Type B pancreatic cell (in vitro differentiated cells): ENCODE results near the gene EBF3. TPM values are rescaled to one million over a fixed set of nuclear protein-coding genes. Genes with fewer than 3 reads are reported as not detected.

Experiments used
- DNase-seq: peaks from one replicate; pipeline ENCODE4 v3.0.0; 2021; ENCODE audit warnings: mixed read lengths; ENCODE audit not compliant: unreplicated experiment; ENCODE audit errors: extremely low spot score
- H3K27ac Mint-ChIP-seq: 2 replicates; pipeline ENCODE4 v1.8.0; 2021; ENCODE audit warnings: mild to moderate bottlenecking, mixed read lengths
- H3K27me3 Mint-ChIP-seq: 2 replicates; pipeline ENCODE4 v1.8.0; 2021; ENCODE audit warnings: mixed read lengths
- H3K36me3 Mint-ChIP-seq: 2 replicates; pipeline ENCODE4 v1.8.0; 2021; ENCODE audit warnings: mixed read lengths
- H3K4me1 Mint-ChIP-seq: one replicate; pipeline ENCODE4 v1.8.0; 2021; ENCODE audit warnings: mixed read lengths; ENCODE audit not compliant: unreplicated experiment
- H3K4me3 Mint-ChIP-seq: 2 replicates; pipeline ENCODE4 v1.8.0; 2021; ENCODE audit warnings: mild to moderate bottlenecking, mixed read lengths
- H3K9me3 Mint-ChIP-seq: 2 replicates; pipeline ENCODE4 v1.8.0; 2021; ENCODE audit warnings: mixed read lengths
- CTCF ChIP-seq: fragments of 200-600 bp; sonication (generic); conservative IDR thresholded peaks from 2 replicates; pipeline ENCODE4 v1.5.0; 2021; ENCODE audit warnings: antibody characterized with exemption, mild to moderate bottlenecking
- total RNA-seq: library from RNA; stranded (reverse); gene quantifications from 2 replicates; pipeline ENCODE4 v1.2.1, GENCODE V29; 2021; ENCODE audit warnings: low replicate concordance

The EBF3 gene
- total RNA-seq, 1 donor from 2014 or later = 26.1 TPM

GRCh38 chr10:129936266-129936922, 27.7 kb downstream of the EBF3 start:
- H3K9me3 Mint-ChIP-seq = no peaks in the 10 kb centered on the region
- no peak overlapping the region for H3K4me3 Mint-ChIP-seq
- TF ChIP-seq CTCF = no peak
- H3K36me3 Mint-ChIP-seq = no peaks in the 10 kb centered on the region
- H3K27ac Mint-ChIP-seq = no peak overlapping the region
- peaks cover 19% of the 10 kb centered on the region for H3K27me3 Mint-ChIP-seq
- no peaks in the 10 kb centered on the region for H3K4me1 Mint-ChIP-seq
- DNase-seq = no peak

- no peak for TF ChIP-seq CTCF
- Mint-ChIP-seq H3K27ac (no peak overlapping the region), H3K9me3 (no peaks in the 10 kb centered on the region), H3K27me3 (peaks cover 19% of the 10 kb centered on the region), H3K36me3 (no peaks in the 10 kb centered on the region), H3K4me3 (no peak overlapping the region), H3K4me1 (no peaks in the 10 kb centered on the region)
- DNase-seq = no peak
These were observed 28.3 kb downstream of the EBF3 start for GRCh38 chr10:129935867-129936152.

DNA sequence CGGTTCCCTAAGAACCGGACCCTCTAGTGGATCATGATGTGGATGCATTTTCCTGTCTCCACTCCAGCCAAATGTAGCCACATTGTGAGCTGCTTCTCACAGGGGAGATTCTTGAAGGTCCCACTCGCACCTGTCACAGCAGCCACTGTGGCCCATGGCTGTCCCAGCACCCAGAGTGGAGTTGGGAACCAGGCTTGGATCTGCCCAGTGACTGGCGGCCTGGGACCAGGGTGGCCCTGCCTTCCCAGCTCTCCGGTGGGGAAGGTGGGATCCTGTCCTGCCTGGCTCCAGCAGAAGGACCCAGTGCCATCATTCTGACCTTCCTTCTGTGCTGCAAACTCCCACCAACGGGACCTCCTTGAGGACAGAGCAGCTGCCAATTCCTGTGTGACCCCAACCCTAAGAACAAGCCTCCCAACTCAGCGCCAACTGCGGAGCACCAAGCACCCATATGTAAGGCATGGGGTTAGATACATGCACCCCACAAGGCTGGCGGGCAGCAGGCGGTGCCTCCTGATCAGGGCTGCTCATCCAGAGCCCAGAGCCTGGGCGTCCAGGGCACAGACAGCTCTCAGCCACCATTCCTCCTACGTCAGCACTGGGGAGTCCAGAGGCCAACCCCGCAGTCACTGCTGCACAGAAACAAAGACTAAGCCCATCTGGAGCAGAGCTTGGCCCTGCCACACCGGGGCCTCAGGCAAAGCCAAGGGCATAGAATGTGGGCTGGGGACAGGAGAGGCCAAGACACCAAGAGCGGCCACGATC, 28.8 kb downstream of the EBF3 start:
- H3K9me3 Mint-ChIP-seq = no peaks in the 10 kb centered on the region
- TF ChIP-seq CTCF = no peak
- no peak overlapping the region for H3K4me3 Mint-ChIP-seq
- no peak overlapping the region for H3K27ac Mint-ChIP-seq
- H3K27me3 Mint-ChIP-seq = peaks cover 19% of the 10 kb centered on the region
- H3K36me3 Mint-ChIP-seq = no peaks in the 10 kb centered on the region
- no peak for DNase-seq
- H3K4me1 Mint-ChIP-seq = no peaks in the 10 kb centered on the region

DNA sequence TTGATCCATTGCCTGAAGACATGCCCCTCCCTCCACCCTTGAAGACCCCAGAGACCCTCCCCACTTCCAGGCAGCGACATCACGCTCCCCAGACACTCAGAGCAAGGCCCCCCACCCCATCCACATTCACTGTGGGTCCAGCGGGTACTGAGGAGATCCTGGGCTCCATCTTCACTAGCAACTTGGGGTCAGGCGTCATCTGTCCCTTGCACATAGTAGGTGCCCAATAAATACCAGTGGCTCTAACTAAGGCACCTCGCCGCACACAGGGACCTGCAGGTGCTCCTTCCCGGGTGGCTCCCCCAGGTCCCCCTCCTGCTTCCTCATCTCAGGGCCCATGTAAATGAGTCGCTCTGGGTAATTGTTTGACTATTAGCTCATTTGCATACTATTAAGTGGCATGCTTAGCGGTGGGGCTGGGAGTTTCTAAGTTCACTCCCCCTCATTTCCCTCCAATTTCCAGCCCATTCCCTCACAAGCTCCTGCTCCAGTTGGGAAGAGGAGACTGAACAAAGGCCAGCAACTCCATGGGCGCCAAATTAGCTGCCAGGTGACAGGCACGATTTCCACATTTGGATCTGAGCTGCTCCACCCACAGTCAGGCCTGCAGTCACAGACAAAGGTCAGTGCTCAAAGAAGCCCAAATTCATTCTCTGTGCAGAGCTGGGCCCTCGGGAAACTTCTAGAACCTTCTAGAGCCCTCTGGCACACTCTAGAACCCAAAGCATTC, 29.7 kb downstream of the EBF3 start:
- no peaks in the 10 kb centered on the region for H3K4me1 Mint-ChIP-seq
- no peak for DNase-seq
- H3K27me3 Mint-ChIP-seq = peaks cover 15% of the 10 kb centered on the region
- H3K36me3 Mint-ChIP-seq = no peaks in the 10 kb centered on the region
- TF ChIP-seq CTCF = no peak
- H3K9me3 Mint-ChIP-seq = no peaks in the 10 kb centered on the region
- H3K27ac Mint-ChIP-seq = no peak overlapping the region
- H3K4me3 Mint-ChIP-seq = no peak overlapping the region

GRCh38 chr10:129933456-129934092, 30.5 kb downstream of the EBF3 start:
- TF ChIP-seq CTCF = no peak
- no peaks in the 10 kb centered on the region for H3K36me3 Mint-ChIP-seq
- no peak overlapping the region for H3K27ac Mint-ChIP-seq
- H3K27me3 Mint-ChIP-seq = peaks cover 14% of the 10 kb centered on the region
- no peaks in the 10 kb centered on the region for H3K9me3 Mint-ChIP-seq
- H3K4me3 Mint-ChIP-seq = no peak overlapping the region
- DNase-seq = no peak
- peaks cover 4% of the 10 kb centered on the region for H3K4me1 Mint-ChIP-seq
